H1 (cell line): Measurements from ENCODE around the gene PTTG1IP2. TPM values are rescaled to one million over a fixed set of nuclear protein-coding genes. Genes with fewer than 3 reads are reported as not detected.

Experiments
- CTCF ChIA-PET: fragments of 300-600 bp; sonication (Branson Sonifier 250); formaldehyde crosslinking; loops from one replicate; lab custom pipeline; 2021; ENCODE audit not compliant: partially characterized antibody; lab: Charles Lee
- POLR2A ChIA-PET: fragments of 300-600 bp; sonication (Branson Sonifier 250); formaldehyde crosslinking; loops from one replicate; lab custom pipeline; 2021; ENCODE audit warnings: inconsistent platforms; ENCODE audit not compliant: partially characterized antibody; lab: Charles Lee
- DNase-seq, 2 experiments: peaks; one replicate each; pipeline versions ENCODE4 v3.0.0 to v3.0.0-alpha.2; 2010 to 2022; ENCODE audit warnings: low spot score in 2 of 2, low read depth in 1 of 2, mixed read lengths in 1 of 2
- FAIRE-seq: peaks from 2 replicates; lab custom pipeline; 2011; peaks lifted over from hg19 to GRCh38; lab: Jason Lieb, UNC
- H2AFZ ChIP-seq: 2 replicates; pipeline ENCODE4 v1.8.1; 2012; ENCODE audit warnings: low read length, inconsistent platforms
- H2AK5ac ChIP-seq: 2 replicates; pipeline ENCODE4 v1.6.1; 2013; ENCODE audit warnings: low read depth, low read length
- H2BK120ac ChIP-seq: replicated peaks from 2 replicates; pipeline ENCODE3; 2013; ENCODE audit warnings: low read depth, low read length, inconsistent platforms
- H2BK12ac ChIP-seq: 2 replicates; pipeline ENCODE4 v1.6.1; 2013; ENCODE audit warnings: low read depth, low read length
- H2BK15ac ChIP-seq: 2 replicates; pipeline ENCODE4 v1.6.1; 2013; ENCODE audit warnings: low read length
- H2BK20ac ChIP-seq: 2 replicates; pipeline ENCODE4 v1.6.1; 2013; ENCODE audit warnings: low read length
- H2BK5ac ChIP-seq: 2 replicates; pipeline ENCODE4 v1.6.1; 2013; ENCODE audit warnings: low read depth, low read length
- H3K14ac ChIP-seq: 2 replicates; pipeline ENCODE4 v1.6.1; 2013; ENCODE audit warnings: inconsistent platforms; ENCODE audit not compliant: insufficient read length
- H3K18ac ChIP-seq: 2 replicates; pipeline ENCODE4 v1.6.1; 2013; ENCODE audit warnings: low read length; ENCODE audit errors: extremely low read depth
- H3K23ac ChIP-seq: 2 replicates; pipeline ENCODE4 v1.6.1; 2013; ENCODE audit warnings: inconsistent platforms; ENCODE audit not compliant: insufficient read length
- H3K23me2 ChIP-seq: 2 replicates; pipeline ENCODE4 v1.6.1; 2013; ENCODE audit warnings: low read depth, low read length
- H3K27ac ChIP-seq: 2 replicates; pipeline ENCODE4 v1.6.1; 2011; ENCODE audit warnings: low read depth, low read length, inconsistent platforms
- H3K27me3 ChIP-seq, 4 experiments: replicated peaks in 1 of 4; 1 replicate in 1 of 4; 2 replicates in 3 of 4; pipeline versions ENCODE4 v1.6.1 to v1.8.1; 2011 to 2013; ENCODE audit warnings: low read length in 3 of 4, mild to moderate bottlenecking in 3 of 4, inconsistent platforms in 2 of 4, mixed read lengths in 2 of 4, moderate library complexity in 1 of 4; ENCODE audit not compliant: control insufficient read depth in 3 of 4, insufficient read depth in 3 of 4; ENCODE audit errors: extremely low read depth in 1 of 4
- H3K36me3 ChIP-seq, 4 experiments: 2 replicates each; pipeline versions ENCODE4 v1.6.1 to v1.8.1; 2011 to 2013; ENCODE audit warnings: mild to moderate bottlenecking in 4 of 4, low read length in 3 of 4, moderate library complexity in 2 of 4, control low read depth in 1 of 4, inconsistent platforms in 1 of 4; ENCODE audit not compliant: insufficient read depth in 4 of 4, control insufficient read depth in 2 of 4
- H3K4ac ChIP-seq: replicated peaks from 2 replicates; pipeline ENCODE3; 2013; ENCODE audit warnings: low read length, low read depth, mixed read lengths, inconsistent platforms; ENCODE audit not compliant: insufficient read length
- H3K4me1 ChIP-seq, 4 experiments: replicated peaks in 1 of 4; 1 replicate in 1 of 4; 2 replicates in 3 of 4; pipeline versions ENCODE4 v1.6.1 to v1.8.1; 2011 to 2013; ENCODE audit warnings: low read length in 3 of 4, inconsistent platforms in 2 of 4, mixed read lengths in 1 of 4; ENCODE audit not compliant: insufficient read depth in 4 of 4, control insufficient read depth in 3 of 4
- H3K4me2 ChIP-seq, 2 experiments: 2 replicates each; pipeline versions ENCODE4 v1.6.1 to v1.8.1; 2011 to 2013; ENCODE audit warnings: low read depth in 2 of 2, low read length in 2 of 2, control low read depth in 1 of 2, inconsistent platforms in 1 of 2, mild to moderate bottlenecking in 1 of 2; ENCODE audit not compliant: insufficient read depth in 1 of 2
- H3K4me3 ChIP-seq, 4 experiments: fragments of 200-600, 300-600 bp in 1 of 4; sonication (generic), shearing (Covaris generic), sonication (Bioruptor Twin) in 1 of 4; 2 replicates each; pipeline versions ENCODE4 v1.5.1 to v1.8.1; 2011 to 2016; ENCODE audit warnings: low read length in 4 of 4, low read depth in 3 of 4, control low read depth in 2 of 4, inconsistent platforms in 2 of 4, mild to moderate bottlenecking in 2 of 4, mixed read lengths in 1 of 4, moderate library complexity in 1 of 4; ENCODE audit not compliant: insufficient read depth in 2 of 4; ENCODE audit errors: extremely low read depth in 1 of 4
- H3K56ac ChIP-seq: replicated peaks from 2 replicates; pipeline ENCODE3; 2013; ENCODE audit warnings: low read depth, mild to moderate bottlenecking, mixed read lengths, low read length, inconsistent platforms; ENCODE audit not compliant: insufficient read length
- H3K79me1 ChIP-seq: 2 replicates; pipeline ENCODE4 v1.6.1; 2013; ENCODE audit warnings: low read depth, low read length, control low read depth
- H3K79me2 ChIP-seq, 2 experiments: 2 replicates each; pipeline versions ENCODE4 v1.6.1 to v1.8.1; 2012 to 2013; ENCODE audit warnings: low read length in 2 of 2, mild to moderate bottlenecking in 2 of 2, inconsistent platforms in 1 of 2; ENCODE audit not compliant: insufficient read depth in 2 of 2, control insufficient read depth in 1 of 2
- H3K9ac ChIP-seq, 4 experiments: replicated peaks in 1 of 4; 1 replicate in 1 of 4; 2 replicates in 3 of 4; pipeline versions ENCODE4 v1.6.1 to v1.8.1; 2011 to 2013; ENCODE audit warnings: low read depth in 3 of 4, low read length in 3 of 4, control low read depth in 2 of 4, mild to moderate bottlenecking in 2 of 4, moderate library complexity in 2 of 4, inconsistent platforms in 1 of 4; ENCODE audit errors: extremely low read depth in 1 of 4
- H3K9me3 ChIP-seq, 2 experiments: 2 replicates each; pipeline versions ENCODE4 v1.6.1 to v1.8.1; 2012 to 2013; ENCODE audit warnings: mild to moderate bottlenecking in 2 of 2, moderate library complexity in 2 of 2, control low read depth in 1 of 2, inconsistent platforms in 1 of 2, low read depth in 1 of 2, low read length in 1 of 2, mixed read lengths in 1 of 2; ENCODE audit not compliant: insufficient read depth in 2 of 2
- H4K20me1 ChIP-seq, 2 experiments: replicated peaks in 1 of 2; 2 replicates each; pipeline versions ENCODE3 to v1.8.1; 2011 to 2013; ENCODE audit warnings: inconsistent platforms in 2 of 2, low read length in 2 of 2, mild to moderate bottlenecking in 1 of 2; ENCODE audit not compliant: insufficient read depth in 2 of 2, control insufficient read depth in 1 of 2
- H4K5ac ChIP-seq: 2 replicates; pipeline ENCODE4 v1.6.1; 2013; ENCODE audit warnings: low read length, low read depth, mixed read lengths, inconsistent platforms; ENCODE audit not compliant: insufficient read length
- H4K8ac ChIP-seq: 2 replicates; pipeline ENCODE4 v1.8.0; 2013; ENCODE audit warnings: mild to moderate bottlenecking, moderate library complexity, low read length, inconsistent platforms; ENCODE audit not compliant: insufficient read depth; ENCODE audit errors: extremely low read depth
- H4K91ac ChIP-seq: replicated peaks from 2 replicates; pipeline ENCODE3; 2013; ENCODE audit warnings: low read length, mixed read lengths, inconsistent platforms; ENCODE audit not compliant: insufficient read length
- MAFK ChIP-seq: IDR thresholded peaks from 2 replicates; pipeline ENCODE4 v1.6.1; 2012; ENCODE audit warnings: low read depth, mild to moderate bottlenecking, improper control_type of control experiment, low read length
- RAD21 ChIP-seq, 2 experiments: IDR thresholded peaks in 1 of 2; conservative IDR thresholded peaks in 1 of 2; 2 replicates each; pipeline ENCODE4 v1.6.1; 2011; ENCODE audit warnings: low read depth in 2 of 2, low read length in 2 of 2, improper control_type of control experiment in 1 of 2, inconsistent platforms in 1 of 2, mild to moderate bottlenecking in 1 of 2, moderate library complexity in 1 of 2
- polyA plus RNA-seq, 7 experiments: library from polyadenylated mRNA; depleted of rRNA in 3 of 7; stranded (reverse) in 5 of 7; unstranded in 2 of 7; fragments of >200 nt in 5 of 7; fragments of 200-250 nt in 2 of 7; gene quantifications; 1 replicate in 5 of 7; 2 replicates in 1 of 7; 4 replicates in 1 of 7; pipeline versions ENCODE4 v1.2.1 to v1.2.3, GENCODE V29; 2011 to 2013; ENCODE audit warnings: missing spikeins in 2 of 7, mixed read lengths in 2 of 7
- total RNA-seq: library from RNA; stranded (reverse); fragmentation: NEBNext Ultra II Directional; extraction: Animal tissue kit (Norgen Biotek cat#: 25700); gene quantifications from 2 replicates; pipeline ENCODE4 v1.2.1, GENCODE V29; 2021
- TF ChIP-seq, protein P1 (sequence below): IDR thresholded peaks from 2 replicates; pipeline ENCODE4 v1.6.1; 2012; ENCODE audit warnings: inconsistent platforms

Gene PTTG1IP2
- total and polyA plus RNA-seq, 2 of the 8 experiments (the other 6 are each of a cell fraction or from before 2014, with no cell fraction given) = not detected

DNA sequence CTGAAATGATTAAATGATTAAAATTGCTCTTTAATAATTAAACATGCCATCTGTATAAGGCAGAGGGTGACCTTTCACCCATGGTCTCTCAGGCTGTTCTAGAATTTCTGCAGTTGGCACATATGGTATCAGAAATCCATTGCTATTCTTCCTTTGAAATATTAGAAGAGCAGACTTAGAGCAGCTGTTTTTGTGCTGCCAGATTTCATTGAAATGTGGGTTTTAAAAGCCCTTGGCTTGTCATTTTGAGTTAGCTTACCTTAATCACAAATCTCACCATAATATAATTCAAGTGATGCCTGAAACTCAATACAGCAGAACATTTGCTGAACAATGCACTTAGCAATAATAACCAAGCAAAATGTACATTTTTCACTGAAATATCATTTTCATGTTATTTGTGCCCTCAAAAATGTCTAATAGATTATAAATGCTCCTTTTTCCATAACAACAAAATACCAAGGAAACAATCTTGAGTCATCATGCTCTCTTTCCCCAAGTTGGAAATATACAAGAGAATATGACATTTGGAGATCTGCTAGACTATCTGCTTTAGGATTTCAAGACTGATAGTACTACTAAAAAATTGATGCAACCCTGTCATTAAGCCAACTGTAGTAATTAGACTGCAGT is 16.1 kb upstream of the PTTG1IP2 start:
- H3K56ac ChIP-seq = no peak overlapping the region
- no peak overlapping the region for H2BK20ac ChIP-seq
- no peak overlapping the region for H3K23ac ChIP-seq
- H3K27me3 ChIP-seq = peaks cover 0 to 1% (median 0%) of the 10 kb centered on the region in 4 experiments; a peak in 1 of 7 replicates
- TF ChIP-seq, protein P1, sequence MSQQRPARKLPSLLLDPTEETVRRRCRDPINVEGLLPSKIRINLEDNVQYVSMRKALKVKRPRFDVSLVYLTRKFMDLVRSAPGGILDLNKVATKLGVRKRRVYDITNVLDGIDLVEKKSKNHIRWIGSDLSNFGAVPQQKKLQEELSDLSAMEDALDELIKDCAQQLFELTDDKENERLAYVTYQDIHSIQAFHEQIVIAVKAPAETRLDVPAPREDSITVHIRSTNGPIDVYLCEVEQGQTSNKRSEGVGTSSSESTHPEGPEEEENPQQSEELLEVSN = no peak
- TF ChIP-seq MAFK (no peak), RAD21 (IDR thresholded peaks at IDR 0.05 in 1 of 2, conservative IDR thresholded peaks at IDR 0.05 in 1 of 2; ENCODE audit: low read depth in 2 of 2, low read length in 2 of 2) (no peak)
- H4K20me1 ChIP-seq = no peaks in the 10 kb centered on the region
- no peak overlapping the region for H3K9ac ChIP-seq
- no peak overlapping the region for H2BK5ac ChIP-seq
- no peak overlapping the region for H2AK5ac ChIP-seq
- ChIA-PET POLR2A (no interaction called here), CTCF (interaction anchor here (0.6 to 1.8 kb wide), 8 partner anchors 11 to 592 kb away, joined by 3 to 13 read pairs (median 4); partner anchors contain the start of gene CDK14)
- H3K4me2 ChIP-seq = no peak overlapping the region
- no peaks in the 10 kb centered on the region for H3K9me3 ChIP-seq
- H4K8ac ChIP-seq = no peak overlapping the region
- no peaks in the 10 kb centered on the region for H3K79me2 ChIP-seq
- H4K5ac ChIP-seq = no peak overlapping the region
- no peak overlapping the region for H4K91ac ChIP-seq
- H3K27ac ChIP-seq = no peak overlapping the region
- H3K23me2 ChIP-seq = no peaks in the 10 kb centered on the region
- H3K4ac ChIP-seq = no peak overlapping the region
- no peak overlapping the region for H3K14ac ChIP-seq
- H2AFZ ChIP-seq = no peak overlapping the region
- H2BK120ac ChIP-seq = no peak overlapping the region
- H2BK15ac ChIP-seq = no peak overlapping the region
- no peak overlapping the region for H2BK12ac ChIP-seq
- H3K4me3 ChIP-seq = no peak overlapping the region
- DNase-seq (no peak), FAIRE-seq (no peak)
- H3K4me1 ChIP-seq = no peaks in the 10 kb centered on the region
- no peak overlapping the region for H3K18ac ChIP-seq
- H3K79me1 ChIP-seq = no peaks in the 10 kb centered on the region
- H3K36me3 ChIP-seq = no peaks in the 10 kb centered on the region
